Measurements from ENCODE around the gene OSBPL6. TPM values are rescaled to one million over a fixed set of nuclear protein-coding genes. Genes with fewer than 3 reads are reported as not detected.
"Not testable (repeated sequence)": the region's sequence is repeated elsewhere in the genome, so short reads cannot be mapped to it uniquely, and the experiment has no call there.

Gene OSBPL6
- total RNA-seq, 1 experiment from 2014 or later: 2.1 TPM

DNA sequence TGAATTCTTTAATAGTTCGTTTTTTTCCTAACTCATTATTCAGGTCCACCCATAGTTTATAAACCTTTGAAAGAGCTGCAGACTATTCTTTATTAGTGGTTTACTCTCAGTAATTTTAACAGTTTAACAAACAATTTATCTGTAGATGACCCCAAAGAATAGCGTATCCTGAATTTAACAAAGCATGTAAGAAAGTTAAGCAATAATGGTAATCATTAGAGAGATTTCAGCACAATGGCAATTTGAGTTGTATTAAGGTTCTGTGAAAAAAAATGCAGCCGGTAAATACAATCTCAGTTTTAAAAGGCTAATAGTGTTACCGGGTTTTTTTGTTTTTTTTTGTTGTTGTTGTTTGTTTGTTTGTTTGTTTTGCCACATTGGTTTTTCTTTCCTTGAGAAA, 41.8 kb upstream of the OSBPL6 start:
- TF ChIP-seq TCF7L2 (IDR thresholded peaks at IDR 0.05; ENCODE audit: low read depth, low read length) (no peak), CTCF (IDR thresholded peaks at IDR 0.05) (no peak), POLR2AphosphoS5 (IDR thresholded peaks at IDR 0.05; ENCODE audit: low read depth, low read length) (no peak), REST (IDR thresholded peaks at IDR 0.05; ENCODE audit: insufficient read depth in 1 of 2, low read depth in 2 of 2, low read length in 1 of 2) (no peak), SIN3A (IDR thresholded peaks at IDR 0.05; ENCODE audit: borderline replicate concordance, insufficient read depth, low read depth, low read length) (no peak)
- ChIA-PET CTCF (no interaction called here), POLR2A (no interaction called here)
- Histone ChIP-seq H3K9me3 (ENCODE audit: control insufficient read depth, insufficient read depth, low read depth, low read length) (no peaks in the 10 kb centered on the region), H3K4me3 (ENCODE audit: low read depth in 2 of 2, low read length in 2 of 2) (no peak overlapping the region), H3K36me3 (ENCODE audit: control insufficient read depth, insufficient read depth, low read length) (no peaks in the 10 kb centered on the region), H3K27ac (ENCODE audit: low read length) (no peak overlapping the region), H3K27me3 (ENCODE audit: control insufficient read depth, insufficient read depth, low read length) (no peaks in the 10 kb centered on the region), H3K4me1 (ENCODE audit: control insufficient read depth, insufficient read depth, low read length) (no peaks in the 10 kb centered on the region)
- no peak for ATAC-seq
- BruUV-seq (replicated peaks): no TSS peak
- intact Hi-C loops (cut with micrococcal nuclease; ENCODE audit: unreplicated experiment) (no loop called here), in situ Hi-C loops (cut with HindIII; ENCODE audit: low pct_unique_long_range_greater_than_20kb, low sequenced_read_pairs) (no loop called here)
- no peak for DNase-seq (ENCODE audit: low read depth, low spot score)

DNA sequence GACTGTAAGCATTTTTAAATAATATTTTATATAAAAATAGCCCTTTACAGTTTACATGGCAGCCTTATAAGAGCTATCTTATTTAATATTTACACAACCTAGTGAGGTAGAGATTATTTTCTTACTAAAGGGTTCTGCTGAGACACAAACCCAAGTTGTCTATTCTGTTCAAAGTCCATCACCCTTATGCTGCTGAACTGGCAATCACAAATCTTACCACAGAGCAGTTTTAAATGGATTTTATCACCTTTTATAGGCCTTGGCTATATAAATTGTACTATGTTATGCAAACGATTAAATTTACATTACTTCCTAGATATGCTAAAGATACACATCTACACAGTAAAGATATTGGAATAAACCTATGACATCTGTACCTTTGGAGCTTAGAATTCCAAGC, 41.3 kb upstream of the OSBPL6 start:
- in situ Hi-C loops (cut with HindIII; ENCODE audit: low pct_unique_long_range_greater_than_20kb, low sequenced_read_pairs): no loop called here
- DNase-seq (ENCODE audit: low read depth, low spot score): no peak
- H3K9me3 ChIP-seq (ENCODE audit: control insufficient read depth, insufficient read depth, low read depth, low read length): no peaks in the 10 kb centered on the region
- intact Hi-C loops (cut with micrococcal nuclease; ENCODE audit: unreplicated experiment): no loop called here
- TF ChIP-seq SIN3A (IDR thresholded peaks at IDR 0.05; ENCODE audit: borderline replicate concordance, insufficient read depth, low read depth, low read length) (no peak), REST (IDR thresholded peaks at IDR 0.05; ENCODE audit: insufficient read depth in 1 of 2, low read depth in 2 of 2, low read length in 1 of 2) (no peak), TCF7L2 (IDR thresholded peaks at IDR 0.05; ENCODE audit: low read depth, low read length) (no peak), POLR2AphosphoS5 (IDR thresholded peaks at IDR 0.05; ENCODE audit: low read depth, low read length) (no peak), CTCF (IDR thresholded peaks at IDR 0.05) (no peak)
- BruUV-seq (replicated peaks): no TSS peak
- no peaks in the 10 kb centered on the region for H3K36me3 ChIP-seq (ENCODE audit: control insufficient read depth, insufficient read depth, low read length)
- CTCF ChIA-PET: no interaction called here
- H3K4me3 ChIP-seq (ENCODE audit: low read depth in 2 of 2, low read length in 2 of 2): no peak overlapping the region
- H3K27me3 ChIP-seq (ENCODE audit: control insufficient read depth, insufficient read depth, low read length): no peaks in the 10 kb centered on the region
- H3K27ac ChIP-seq (ENCODE audit: low read length): no peak overlapping the region
- no peak for ATAC-seq
- POLR2A ChIA-PET: no interaction called here
- no peaks in the 10 kb centered on the region for H3K4me1 ChIP-seq (ENCODE audit: control insufficient read depth, insufficient read depth, low read length)

DNA sequence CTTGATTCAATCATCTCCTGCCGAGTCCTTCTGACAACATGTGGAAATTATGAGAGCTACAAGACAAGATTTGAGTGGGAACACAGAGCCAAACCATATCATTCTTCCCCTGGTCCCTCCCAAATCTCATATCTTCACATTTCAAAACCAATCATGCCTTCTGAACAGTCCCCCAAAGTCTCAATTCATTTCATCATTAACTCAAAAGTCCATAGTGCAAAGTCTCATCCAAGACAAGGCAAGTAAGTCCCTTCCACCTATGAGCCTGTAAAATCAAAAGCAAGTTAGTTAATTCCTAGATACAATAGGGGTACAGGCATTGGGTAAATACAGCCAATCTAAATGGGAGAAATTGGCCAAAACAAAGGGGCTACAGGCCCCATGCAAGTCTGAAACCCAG, 40.4 kb upstream of the OSBPL6 start:
- POLR2A ChIA-PET; H3K4me1 ChIP-seq (ENCODE audit: control insufficient read depth, insufficient read depth, low read length); H3K27me3 ChIP-seq (ENCODE audit: control insufficient read depth, insufficient read depth, low read length); ATAC-seq; in situ Hi-C loops (cut with HindIII; ENCODE audit: low pct_unique_long_range_greater_than_20kb, low sequenced_read_pairs); DNase-seq (ENCODE audit: low read depth, low spot score); H3K9me3 ChIP-seq (ENCODE audit: control insufficient read depth, insufficient read depth, low read depth, low read length); H3K4me3 ChIP-seq (ENCODE audit: low read depth in 2 of 2, low read length in 2 of 2); H3K27ac ChIP-seq (ENCODE audit: low read length); CTCF ChIA-PET; H3K36me3 ChIP-seq (ENCODE audit: control insufficient read depth, insufficient read depth, low read length); intact Hi-C loops (cut with micrococcal nuclease; ENCODE audit: unreplicated experiment); BruUV-seq (replicated peaks): not testable (repeated sequence)

Measured in Panc1 (cell line).